Endothelial cell of umbilical vein (primary cell): ENCODE results near the gene TMEM151B. TPM values are rescaled to one million over a fixed set of nuclear protein-coding genes. Genes with fewer than 3 reads are reported as not detected.

Source experiments
- BruUV-seq: library from RNA; stranded (reverse); fragments of 400-500 nt; replicated peaks from 2 replicates; lab custom pipeline; 2021; lab: Mats Ljungman, UMichigan
- CTCF ChIA-PET: fragments of 300-600, 350-600 bp; sonication (Branson Sonifier 250); formaldehyde crosslinking; loops from one replicate; lab custom pipeline; 2021; ENCODE audit warnings: antibody characterized with exemption, inconsistent platforms; lab: Charles Lee
- POLR2A ChIA-PET: fragments of 300-600, 350-600 bp; sonication (Branson Sonifier 250); formaldehyde crosslinking; loops from one replicate; lab custom pipeline; 2021; ENCODE audit warnings: antibody characterized with exemption, inconsistent platforms; lab: Charles Lee
- DNase-seq: peaks from one replicate; pipeline ENCODE4 v3.0.0-alpha.2; 2011; ENCODE audit warnings: low read depth, low spot score
- FAIRE-seq: peaks from 2 replicates; lab custom pipeline; 2011; peaks lifted over from hg19 to GRCh38; lab: Jason Lieb, UNC
- H2AFZ ChIP-seq: 2 replicates; pipeline ENCODE4 v1.6.0; 2012; ENCODE audit warnings: low read depth, low read length, control low read depth, inconsistent platforms
- H3K27ac ChIP-seq: 2 replicates; pipeline ENCODE4 v1.5.1; 2011; ENCODE audit warnings: low read depth, mild to moderate bottlenecking, control low read depth, low read length, moderate library complexity; ENCODE audit not compliant: insufficient read depth
- H3K27me3 ChIP-seq, 2 experiments: 2 replicates each; pipeline versions ENCODE4 v1.6.0 to v1.6.1; 2011; ENCODE audit warnings: low read length in 2 of 2, mixed read lengths in 1 of 2; ENCODE audit not compliant: control insufficient read depth in 2 of 2, insufficient read depth in 2 of 2
- H3K36me3 ChIP-seq, 2 experiments: 2 replicates in 1 of 2; 3 replicates in 1 of 2; pipeline ENCODE4 v1.5.1; 2011; ENCODE audit warnings: low read length in 2 of 2, mild to moderate bottlenecking in 1 of 2, moderate library complexity in 1 of 2; ENCODE audit not compliant: control insufficient read depth in 2 of 2, insufficient read depth in 2 of 2; ENCODE audit errors: extremely low read depth in 1 of 2
- H3K4me1 ChIP-seq: 3 replicates; pipeline ENCODE4 v1.5.1; 2011; ENCODE audit warnings: mild to moderate bottlenecking, low read length; ENCODE audit not compliant: control insufficient read depth, insufficient read depth; ENCODE audit errors: extremely low read depth
- H3K4me2 ChIP-seq: 2 replicates; pipeline ENCODE4 v1.6.1; 2011; ENCODE audit warnings: low read length, control low read depth, mixed read lengths; ENCODE audit not compliant: insufficient read depth
- H3K4me3 ChIP-seq, 3 experiments: fragments of 200-600 bp in 1 of 3; sonication (generic), shearing (Covaris generic) in 1 of 3; replicated peaks in 1 of 3; 2 replicates each; pipeline ENCODE4 v1.5.1; 2011 to 2016; ENCODE audit warnings: control low read depth in 3 of 3, low read length in 3 of 3, mild to moderate bottlenecking in 2 of 3, inconsistent platforms in 1 of 3, low read depth in 1 of 3, moderate library complexity in 1 of 3; ENCODE audit not compliant: insufficient read depth in 1 of 3
- H3K79me2 ChIP-seq: 2 replicates; pipeline ENCODE4 v1.6.0; 2012; ENCODE audit warnings: low read length, inconsistent platforms; ENCODE audit not compliant: control insufficient read depth, insufficient read depth
- H3K9ac ChIP-seq: replicated peaks from 2 replicates; pipeline ENCODE3; 2011; ENCODE audit warnings: low read length, control low read depth; ENCODE audit not compliant: insufficient read depth; ENCODE audit errors: extremely low read depth
- H3K9me1 ChIP-seq: replicated peaks from 3 replicates; pipeline ENCODE4 v1.6.0; 2011; ENCODE audit warnings: mild to moderate bottlenecking, low read length; ENCODE audit not compliant: control insufficient read depth, insufficient read depth; ENCODE audit errors: extremely low read depth
- H3K9me3 ChIP-seq: replicated peaks from 2 replicates; pipeline ENCODE4 v1.5.1; 2012; ENCODE audit warnings: low read length, inconsistent platforms; ENCODE audit not compliant: control insufficient read depth, insufficient read depth
- H4K20me1 ChIP-seq: replicated peaks from 2 replicates; pipeline ENCODE3; 2011; ENCODE audit warnings: mild to moderate bottlenecking, low read length; ENCODE audit not compliant: control insufficient read depth, insufficient read depth; ENCODE audit errors: extremely low read depth
- EZH2 ChIP-seq: IDR thresholded peaks from 2 replicates; pipeline ENCODE4 v1.6.1; 2012; ENCODE audit warnings: borderline replicate concordance, low read depth, mild to moderate bottlenecking, moderate library complexity, low read length, inconsistent platforms; ENCODE audit not compliant: severe bottlenecking
- FOS ChIP-seq: IDR thresholded peaks from 2 replicates; pipeline ENCODE4 v1.6.1; 2011; ENCODE audit warnings: mild to moderate bottlenecking, low read length, moderate library complexity, borderline replicate concordance; ENCODE audit not compliant: insufficient read depth
- GATA2 ChIP-seq: IDR thresholded peaks from 2 replicates; pipeline ENCODE4 v1.7.0; 2011; ENCODE audit warnings: low read depth, mild to moderate bottlenecking, moderate library complexity, mixed read lengths, low read length; ENCODE audit not compliant: insufficient read length, insufficient read depth
- JUN ChIP-seq: IDR thresholded peaks from 2 replicates; pipeline ENCODE4 v1.6.1; 2011; ENCODE audit warnings: borderline replicate concordance, low read depth; ENCODE audit not compliant: insufficient read length, insufficient read depth
- MYC ChIP-seq: IDR thresholded peaks from one replicate; pipeline ENCODE4 v1.6.1; 2011; ENCODE audit warnings: mild to moderate bottlenecking, low read depth, low read length
- POLR2A ChIP-seq: IDR thresholded peaks from 2 replicates; pipeline ENCODE4 v1.6.1; 2012; ENCODE audit warnings: low read depth, mild to moderate bottlenecking, control low read depth, low read length
- POLR2AphosphoS5 ChIP-seq: IDR thresholded peaks from 2 replicates; pipeline ENCODE4 v1.6.1; 2012; ENCODE audit warnings: low read depth, mild to moderate bottlenecking, control low read depth, low read length, moderate library complexity; ENCODE audit not compliant: insufficient read depth
- dilution Hi-C: fragments of 300-500 bp; cut with MboI; formaldehyde crosslinking; loops from one replicate; pipeline ENCODE4 v1.15.0; 2019; ENCODE audit warnings: low sequenced_read_pairs; ENCODE audit not compliant: extremely low pct_ligation_motif_present
- intact Hi-C: fragments of 100-400 bp; cut with micrococcal nuclease; formaldehyde crosslinking; loops from one replicate; pipeline ENCODE4 v1.10.0; 2022
- polyA plus RNA-seq, 4 experiments: library from polyadenylated mRNA; depleted of rRNA in 3 of 4; stranded (reverse) in 3 of 4; unstranded in 1 of 4; fragments of >200 nt; gene quantifications; 2 replicates each; pipeline versions ENCODE4 v1.2.1 to v1.2.3, GENCODE V29; 2011 to 2012; ENCODE audit warnings: missing spikeins in 1 of 4
- total RNA-seq: library from RNA; stranded (reverse); gene quantifications from 2 replicates; pipeline ENCODE4 v1.2.3, GENCODE V29; 2021
- TF ChIP-seq, protein P1 (sequence below): IDR thresholded peaks from 2 replicates; pipeline ENCODE4 v1.6.1; 2011; ENCODE audit not compliant: insufficient read depth, insufficient read length
- TF ChIP-seq, protein P2 (sequence below), 2 donors: IDR thresholded peaks; 1 replicate in 1 of 2; 2 replicates in 1 of 2; pipeline ENCODE4 v1.5.1; 2011; ENCODE audit warnings: low read length in 2 of 2, mild to moderate bottlenecking in 2 of 2, moderate library complexity in 2 of 2, control low read depth in 1 of 2, inconsistent platforms in 1 of 2, low read depth in 1 of 2; ENCODE audit not compliant: insufficient read depth in 1 of 2; ENCODE audit errors: extremely low read depth in 1 of 2

TMEM151B gene
- total and polyA plus RNA-seq, 2 donors (not counting 3 experiments of a cell fraction or from before 2014, with no cell fraction given) = 0.03 to 0.07 TPM

DNA sequence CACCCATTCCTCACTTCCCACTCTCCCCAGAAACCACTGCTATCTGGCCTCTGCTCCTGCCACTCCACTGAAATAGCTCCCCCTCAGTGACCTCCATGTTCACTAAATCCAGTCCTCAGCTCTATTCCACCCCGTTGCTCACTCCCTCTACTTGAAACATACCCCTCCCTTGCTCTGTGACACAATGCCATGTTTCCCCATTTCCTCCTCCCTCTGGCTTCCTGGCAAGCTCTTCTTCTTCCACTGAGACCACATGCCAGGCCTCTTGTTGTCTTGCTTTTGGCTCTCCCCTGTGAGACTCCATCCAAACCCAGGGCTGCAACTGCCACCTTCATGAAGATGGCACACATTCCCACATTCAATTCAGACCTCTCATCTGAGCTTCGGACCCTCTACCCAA, 13.9 kb downstream of the TMEM151B start:
- no peak for FAIRE-seq

More for the DNA sequence above, 13.9 kb downstream of the TMEM151B start:
- H3K9ac ChIP-seq = no peak overlapping the region
- H3K4me2 ChIP-seq = no peak overlapping the region
- H3K79me2 ChIP-seq = no peaks in the 10 kb centered on the region
- dilution Hi-C loops (no loop called here), intact Hi-C loops (no loop called here)
- H3K9me3 ChIP-seq = no peaks in the 10 kb centered on the region
- H2AFZ ChIP-seq = no peak overlapping the region
- H3K4me3 ChIP-seq = no peak overlapping the region
- TF ChIP-seq, protein P1, sequence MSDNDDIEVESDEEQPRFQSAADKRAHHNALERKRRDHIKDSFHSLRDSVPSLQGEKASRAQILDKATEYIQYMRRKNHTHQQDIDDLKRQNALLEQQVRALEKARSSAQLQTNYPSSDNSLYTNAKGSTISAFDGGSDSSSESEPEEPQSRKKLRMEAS = no peak
- TF ChIP-seq POLR2A (no peak), FOS (no peak), MYC (no peak), EZH2 (no peak), POLR2AphosphoS5 (no peak), JUN (no peak), GATA2 (no peak)
- TF ChIP-seq, protein P2, sequence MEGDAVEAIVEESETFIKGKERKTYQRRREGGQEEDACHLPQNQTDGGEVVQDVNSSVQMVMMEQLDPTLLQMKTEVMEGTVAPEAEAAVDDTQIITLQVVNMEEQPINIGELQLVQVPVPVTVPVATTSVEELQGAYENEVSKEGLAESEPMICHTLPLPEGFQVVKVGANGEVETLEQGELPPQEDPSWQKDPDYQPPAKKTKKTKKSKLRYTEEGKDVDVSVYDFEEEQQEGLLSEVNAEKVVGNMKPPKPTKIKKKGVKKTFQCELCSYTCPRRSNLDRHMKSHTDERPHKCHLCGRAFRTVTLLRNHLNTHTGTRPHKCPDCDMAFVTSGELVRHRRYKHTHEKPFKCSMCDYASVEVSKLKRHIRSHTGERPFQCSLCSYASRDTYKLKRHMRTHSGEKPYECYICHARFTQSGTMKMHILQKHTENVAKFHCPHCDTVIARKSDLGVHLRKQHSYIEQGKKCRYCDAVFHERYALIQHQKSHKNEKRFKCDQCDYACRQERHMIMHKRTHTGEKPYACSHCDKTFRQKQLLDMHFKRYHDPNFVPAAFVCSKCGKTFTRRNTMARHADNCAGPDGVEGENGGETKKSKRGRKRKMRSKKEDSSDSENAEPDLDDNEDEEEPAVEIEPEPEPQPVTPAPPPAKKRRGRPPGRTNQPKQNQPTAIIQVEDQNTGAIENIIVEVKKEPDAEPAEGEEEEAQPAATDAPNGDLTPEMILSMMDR (IDR thresholded peaks at IDR 0.05; ENCODE audit: extremely low read depth in 1 of 2, insufficient read depth in 1 of 2, low read depth in 1 of 2, low read length in 2 of 2) = no peak
- ChIA-PET CTCF (interaction anchor here (1.0 to 1.4 kb wide), 4 partner anchors 12 to 55 kb away, joined by 3 to 7 read pairs (median 4); no protein-coding TSS in a partner anchor), POLR2A (no interaction called here)
- no peak for DNase-seq
- peaks cover 5 to 6% of the 10 kb centered on the region in 2 experiments for H3K27me3 ChIP-seq
- no peaks in the 10 kb centered on the region for H4K20me1 ChIP-seq
- no peaks in the 10 kb centered on the region for H3K4me1 ChIP-seq
- H3K27ac ChIP-seq = no peak overlapping the region
- BruUV-seq = no TSS peak
- no peaks in the 10 kb centered on the region for H3K9me1 ChIP-seq
- H3K36me3 ChIP-seq = no peaks in the 10 kb centered on the region
